GM13977 (cell line): ENCODE results near the gene OPA3.
A peak's percentile ranks its signal among the peaks of the same experiment; 100 is the strongest.
"Not testable (repeated sequence)": the region's sequence is repeated elsewhere in the genome, so short reads cannot be mapped to it uniquely, and the experiment has no call there.

ENCODE experiments used
- DNase-seq: peaks from one replicate; pipeline ENCODE4 v3.0.0; 2012; ENCODE audit warnings: low spot score
- CTCF ChIP-seq: IDR thresholded peaks from 2 replicates; pipeline ENCODE4 v1.5.1; 2012; ENCODE audit warnings: mild to moderate bottlenecking, control low read depth; ENCODE audit not compliant: insufficient read depth; ENCODE audit errors: extremely low read depth, missing control alignments
- in situ Hi-C: fragments of 300-500 bp; cut with MboI; formaldehyde crosslinking; loops from one replicate; pipeline ENCODE4 v1.12.0; 2022; ENCODE audit warnings: low sequenced_read_pairs, low pct_unique_long_range_greater_than_20kb, mixed read lengths, inconsistent platforms; ENCODE audit not compliant: unreplicated experiment

The OPA3 gene

DNA sequence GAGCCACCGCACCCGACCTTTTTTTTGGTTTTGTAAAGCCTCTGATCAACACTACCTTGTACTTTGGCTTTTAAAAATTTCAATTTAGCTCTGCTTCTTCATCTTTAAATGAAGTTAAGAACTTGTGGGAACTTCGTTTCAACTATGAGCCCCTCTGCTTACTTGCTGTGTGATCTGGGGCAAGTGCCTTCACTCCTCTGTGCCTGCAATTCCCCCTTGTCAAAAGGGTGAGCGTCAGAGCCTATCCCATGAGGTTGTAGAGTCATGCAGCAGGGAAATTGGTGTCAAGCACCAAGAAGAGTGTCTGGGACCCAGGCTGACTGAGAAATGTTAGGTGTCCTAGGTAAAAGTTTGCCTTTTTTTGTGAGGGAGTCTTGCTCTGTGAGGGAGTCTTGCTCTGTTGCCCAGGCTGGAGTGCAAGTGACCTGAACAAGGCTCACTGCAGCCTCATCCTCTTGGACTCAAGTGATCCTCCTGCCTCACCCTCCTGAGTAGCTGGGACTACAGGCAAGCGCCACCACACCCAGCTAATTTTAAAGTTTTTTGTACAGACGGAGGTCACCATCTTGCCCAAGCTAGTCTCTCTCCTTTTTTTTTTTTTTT lies 71.6 kb downstream of the OPA3 start:
- no peak for TF ChIP-seq CTCF
- in situ Hi-C loops: no loop called here
- no peak for DNase-seq

DNA sequence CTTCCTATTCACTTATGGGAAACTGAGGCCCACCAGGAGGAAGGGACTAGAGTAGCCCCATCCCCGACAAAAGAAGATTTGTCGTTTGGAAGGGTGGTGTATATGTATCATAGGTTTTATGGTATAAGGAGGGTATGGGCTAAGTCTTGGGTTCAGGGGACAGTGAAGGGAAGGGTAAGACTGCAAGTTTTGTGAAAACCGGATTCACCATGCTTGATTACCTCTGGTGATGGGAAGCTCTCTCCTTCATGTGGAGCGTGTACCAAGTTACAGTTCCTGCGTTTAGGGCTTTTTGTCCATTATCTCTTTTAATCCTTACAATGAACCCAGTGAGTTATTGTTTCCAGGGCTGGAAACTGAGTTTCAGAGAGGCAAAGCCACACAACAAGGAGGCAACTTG lies 73.5 kb downstream of the OPA3 start:
- no peak for DNase-seq
- TF ChIP-seq CTCF: no peak
- in situ Hi-C loops: no loop called here

DNA sequence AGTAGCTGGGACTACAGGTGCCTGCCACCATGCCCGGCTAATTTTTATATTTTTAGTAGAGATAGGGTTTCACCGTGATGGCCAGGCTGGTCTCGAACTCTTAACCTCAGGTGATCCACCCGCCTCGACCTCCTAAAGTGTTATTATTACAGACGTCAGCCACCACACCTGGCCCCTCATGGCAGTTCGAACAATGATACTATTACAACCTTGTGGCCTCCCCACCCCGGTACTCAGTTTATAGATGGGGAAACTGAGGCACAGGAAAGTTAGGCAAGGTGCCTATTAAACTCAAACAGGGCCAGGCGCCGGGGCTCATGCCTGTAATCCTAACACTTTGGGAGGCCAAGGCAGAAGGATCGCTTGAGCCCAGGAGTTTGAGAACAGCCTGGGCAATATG lies 74.2 kb downstream of the OPA3 start:
- in situ Hi-C loops, DNase-seq: not testable (repeated sequence)

- no peak for TF ChIP-seq CTCF
- DNase-seq: no peak
- in situ Hi-C loops: no loop called here
These were observed 74.9 kb downstream of the OPA3 start for GRCh38 chr19:45509692-45510015.

DNA sequence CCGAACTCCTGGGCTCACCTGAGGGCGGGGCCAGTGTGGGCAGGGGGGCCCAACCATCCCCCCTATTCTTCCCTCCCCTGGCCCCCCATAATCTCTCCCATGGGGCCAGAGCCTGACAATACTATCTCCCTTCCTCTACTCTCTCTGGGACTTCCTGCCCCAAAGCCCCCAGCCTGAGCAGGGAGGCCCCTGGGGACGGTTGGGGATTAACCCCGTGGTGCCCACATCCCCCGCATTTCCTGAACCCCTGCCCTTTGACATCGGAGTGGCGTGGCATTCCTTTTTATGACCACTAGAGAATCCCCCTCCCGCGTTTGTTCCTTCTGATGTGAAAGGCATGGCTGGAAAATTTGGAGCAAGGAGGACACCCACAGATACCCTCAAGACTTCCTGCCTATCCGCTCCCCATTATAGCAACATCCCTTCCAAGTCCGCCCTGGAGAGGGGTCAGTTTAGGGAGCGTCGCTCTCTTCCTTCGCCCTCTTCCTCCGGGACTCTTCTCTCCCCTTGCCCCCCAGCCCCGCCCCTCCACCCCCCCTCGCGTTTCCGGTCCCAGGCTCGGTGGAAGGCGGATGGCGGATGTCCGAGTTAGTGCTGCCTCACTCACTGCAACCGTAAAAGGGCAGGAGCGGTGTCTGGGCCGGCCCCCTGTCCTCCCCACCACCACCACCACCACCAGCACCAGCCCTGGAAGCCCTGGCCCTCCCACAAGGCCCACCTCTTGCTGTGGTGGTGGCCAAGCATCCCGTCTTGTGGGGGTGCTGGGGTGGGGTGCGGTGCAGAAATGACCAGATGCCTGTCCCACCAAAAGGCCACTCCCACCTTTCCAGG lies 75.5 kb downstream of the OPA3 start:
- no peak for TF ChIP-seq CTCF
- in situ Hi-C loops: no loop called here
- DNase-seq: peak; percentile 90

DNA sequence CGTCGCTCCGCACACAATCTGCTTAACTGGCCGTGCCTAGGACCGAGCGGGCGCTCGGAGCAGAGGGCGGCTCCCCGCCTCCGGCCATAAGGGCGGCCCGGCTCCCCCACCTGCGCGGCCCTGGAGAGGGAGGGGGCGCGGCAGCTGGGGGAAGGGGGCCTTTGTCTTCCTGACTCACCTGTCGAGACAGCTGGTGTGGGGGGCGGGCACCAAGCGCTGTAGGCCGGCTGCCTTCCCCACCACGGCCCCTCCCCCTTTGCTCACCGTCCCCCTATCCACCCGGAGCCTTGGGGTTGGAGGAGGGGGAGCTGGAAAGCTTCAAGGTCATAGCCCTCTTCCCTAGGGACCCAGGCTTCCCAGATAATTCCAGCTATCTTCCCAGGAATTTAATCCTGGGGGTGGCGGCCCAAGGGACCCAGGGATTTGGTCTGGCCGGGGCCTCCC lies 76.2 kb downstream of the OPA3 start:
- TF ChIP-seq CTCF: no peak
- DNase-seq: no peak
- in situ Hi-C loops: no loop called here

GRCh38 chr19:45507872-45508416 lies 76.7 kb downstream of the OPA3 start:
- no peak for TF ChIP-seq CTCF
- DNase-seq: no peak
- in situ Hi-C loops: no loop called here
